Effector memory CD4-positive, alpha-beta T cell (primary cell): Measurements from ENCODE around the gene EME2.

Experiments used
- DNase-seq, 3 donors: peaks; one replicate each; pipeline ENCODE4 v3.0.0-alpha.2; 2020
- H3K27ac ChIP-seq: 2 replicates; pipeline ENCODE4 v1.7.0; 2013; ENCODE audit warnings: mild to moderate bottlenecking, low read length, moderate library complexity; ENCODE audit not compliant: insufficient read depth, poor library complexity, severe bottlenecking
- H3K27me3 ChIP-seq: replicated peaks from 2 replicates; pipeline ENCODE4 v1.7.0; 2013; ENCODE audit warnings: mild to moderate bottlenecking, low read length; ENCODE audit not compliant: insufficient read depth, control insufficient read depth, poor library complexity, severe bottlenecking
- H3K36me3 ChIP-seq: 2 replicates; pipeline ENCODE4 v1.7.0; 2013; ENCODE audit warnings: mild to moderate bottlenecking, low read length, moderate library complexity; ENCODE audit not compliant: control insufficient read depth, insufficient read depth
- H3K4me1 ChIP-seq: 2 replicates; pipeline ENCODE4 v1.7.0; 2013; ENCODE audit warnings: low read length, mild to moderate bottlenecking; ENCODE audit not compliant: control insufficient read depth, insufficient read depth, poor library complexity, severe bottlenecking
- H3K4me3 ChIP-seq: 2 replicates; pipeline ENCODE4 v1.7.0; 2013; ENCODE audit warnings: low read length, low read depth, mild to moderate bottlenecking; ENCODE audit not compliant: insufficient read depth, poor library complexity, severe bottlenecking
- H3K9me3 ChIP-seq: 2 replicates; pipeline ENCODE4 v1.7.0; 2013; ENCODE audit warnings: mild to moderate bottlenecking, low read length, moderate library complexity; ENCODE audit not compliant: control insufficient read depth

Gene EME2

DNA sequence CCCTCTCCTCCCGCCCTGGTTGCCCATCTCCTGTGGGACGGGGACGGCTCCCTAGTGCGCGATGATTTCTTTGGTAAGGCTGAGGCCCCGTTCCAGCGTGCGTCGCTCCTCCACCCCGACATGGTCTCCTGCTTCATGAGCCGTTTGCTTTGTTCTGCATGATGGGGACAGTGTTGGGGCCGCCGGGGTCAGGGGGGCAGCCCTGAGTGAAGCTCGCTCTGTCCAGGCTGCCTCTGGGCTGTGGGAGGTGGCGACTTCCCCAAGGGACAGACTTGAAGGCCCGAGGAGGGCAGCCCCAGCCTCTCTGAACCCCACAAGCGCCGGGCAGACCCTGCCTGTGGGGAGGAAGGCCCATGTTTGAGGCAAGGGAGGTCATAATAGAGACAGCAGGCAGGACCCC is 13.7 kb upstream of the EME2 start:
- Histone ChIP-seq H3K4me1 (peaks cover 8% of the 10 kb centered on the region), H3K27ac (no peak overlapping the region), H3K4me3 (no peak overlapping the region), H3K27me3 (no peaks in the 10 kb centered on the region), H3K9me3 (no peaks in the 10 kb centered on the region), H3K36me3 (peaks cover 38% of the 10 kb centered on the region)
- no peak for DNase-seq

DNA sequence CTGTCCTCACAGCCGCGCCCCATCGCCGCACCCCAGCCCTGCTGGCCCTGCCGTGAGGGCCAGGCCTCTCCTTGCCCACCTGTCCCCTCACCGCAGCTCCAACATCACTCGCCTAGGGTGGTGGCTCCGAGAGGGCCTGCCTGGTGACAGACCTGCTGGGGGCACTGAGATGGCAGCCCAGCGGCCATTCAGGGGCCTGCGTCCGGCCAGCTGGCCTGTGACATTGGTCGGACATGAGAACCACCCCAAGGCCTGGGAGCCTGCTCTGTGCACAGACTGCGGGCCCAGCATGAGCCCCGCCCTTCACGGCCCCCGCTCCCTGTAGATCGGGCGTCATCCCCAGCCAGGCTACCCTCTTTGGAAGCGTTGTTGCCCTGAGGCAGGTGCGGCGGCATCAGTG is 13.1 kb upstream of the EME2 start:
- no peak overlapping the region for H3K4me3 ChIP-seq
- peaks cover 38% of the 10 kb centered on the region for H3K36me3 ChIP-seq

GRCh38 chr16:1760911-1761310 is 11.7 kb upstream of the EME2 start:
- DNase-seq = no peak
- H3K36me3 ChIP-seq = peaks cover 45% of the 10 kb centered on the region
- peaks cover 8% of the 10 kb centered on the region for H3K4me1 ChIP-seq
- H3K9me3 ChIP-seq = no peaks in the 10 kb centered on the region
- H3K4me3 ChIP-seq = no peak overlapping the region
- no peaks in the 10 kb centered on the region for H3K27me3 ChIP-seq
- no peak overlapping the region for H3K27ac ChIP-seq

More for the DNA sequence above, 13.1 kb upstream of the EME2 start:
- Histone ChIP-seq H3K4me1 (peaks cover 8% of the 10 kb centered on the region), H3K9me3 (no peaks in the 10 kb centered on the region), H3K27ac (no peak overlapping the region), H3K27me3 (no peaks in the 10 kb centered on the region)
- no peak for DNase-seq

- H3K4me3 ChIP-seq = no peak overlapping the region
- H3K4me1 ChIP-seq = peaks cover 6% of the 10 kb centered on the region
- no peaks in the 10 kb centered on the region for H3K27me3 ChIP-seq
- DNase-seq = no peak
- no peaks in the 10 kb centered on the region for H3K9me3 ChIP-seq
- peaks cover 52% of the 10 kb centered on the region for H3K36me3 ChIP-seq
- no peak overlapping the region for H3K27ac ChIP-seq
Measured at GRCh38 chr16:1761751-1762150, 10.9 kb upstream of the EME2 start.

GRCh38 chr16:1762196-1762878 is 10.3 kb upstream of the EME2 start:
- Histone ChIP-seq H3K36me3 (peaks cover 58% of the 10 kb centered on the region), H3K4me3 (no peak overlapping the region), H3K4me1 (no peaks in the 10 kb centered on the region), H3K9me3 (no peaks in the 10 kb centered on the region), H3K27me3 (no peaks in the 10 kb centered on the region), H3K27ac (no peak overlapping the region)
- no peak for DNase-seq

- no peak overlapping the region for H3K27ac ChIP-seq
- H3K9me3 ChIP-seq = no peaks in the 10 kb centered on the region
- H3K4me1 ChIP-seq = no peaks in the 10 kb centered on the region
- no peak overlapping the region for H3K4me3 ChIP-seq
- no peaks in the 10 kb centered on the region for H3K27me3 ChIP-seq
- no peak for DNase-seq
- H3K36me3 ChIP-seq = peaks cover 64% of the 10 kb centered on the region
Measured at GRCh38 chr16:1762879-1763520, 9.6 kb upstream of the EME2 start.

GRCh38 chr16:1763521-1764511 is 8.8 kb upstream of the EME2 start:
- Histone ChIP-seq H3K4me3 (no peak overlapping the region), H3K36me3 (peaks cover 67% of the 10 kb centered on the region), H3K4me1 (no peaks in the 10 kb centered on the region), H3K27me3 (no peaks in the 10 kb centered on the region), H3K27ac (no peak overlapping the region), H3K9me3 (no peaks in the 10 kb centered on the region)
- no peak for DNase-seq

- Histone ChIP-seq H3K9me3 (no peaks in the 10 kb centered on the region), H3K27me3 (no peaks in the 10 kb centered on the region), H3K27ac (no peak overlapping the region), H3K4me1 (no peaks in the 10 kb centered on the region), H3K36me3 (peaks cover 69% of the 10 kb centered on the region), H3K4me3 (no peak overlapping the region)
- DNase-seq = no peak
Measured at GRCh38 chr16:1764971-1765370, 7.6 kb upstream of the EME2 start.

GRCh38 chr16:1765826-1766225 is 6.8 kb upstream of the EME2 start:
- H3K9me3 ChIP-seq = no peaks in the 10 kb centered on the region
- no peak overlapping the region for H3K4me3 ChIP-seq
- H3K4me1 ChIP-seq = peaks cover 5% of the 10 kb centered on the region
- H3K27ac ChIP-seq = no peak overlapping the region
- H3K27me3 ChIP-seq = no peaks in the 10 kb centered on the region
- H3K36me3 ChIP-seq = peaks cover 65% of the 10 kb centered on the region
- DNase-seq = no peak

GRCh38 chr16:1766231-1766630 is 6.4 kb upstream of the EME2 start:
- no peak overlapping the region for H3K27ac ChIP-seq
- H3K27me3 ChIP-seq = no peaks in the 10 kb centered on the region
- no peak for DNase-seq
- no peaks in the 10 kb centered on the region for H3K9me3 ChIP-seq
- H3K4me1 ChIP-seq = peaks cover 7% of the 10 kb centered on the region
- peaks cover 61% of the 10 kb centered on the region for H3K36me3 ChIP-seq
- no peak overlapping the region for H3K4me3 ChIP-seq
